HepG2 (cell line): Measurements from ENCODE around the gene TAPBP. TPM values are rescaled to one million over a fixed set of nuclear protein-coding genes. Genes with fewer than 3 reads are reported as not detected.

Source experiments
- AGO1 ChIP-seq: fragments of 200-400 bp; formaldehyde crosslinking; IDR thresholded peaks from 2 replicates; pipeline ENCODE4 v1.6.1; 2017; ENCODE audit warnings: mild to moderate bottlenecking, low read depth, low read length, moderate library complexity; ENCODE audit not compliant: poor library complexity, severe bottlenecking
- ARID4A ChIP-seq: sonication (generic); formaldehyde crosslinking; IDR thresholded peaks from 2 replicates; pipeline ENCODE4 v1.5.0; 2020; ENCODE audit warnings: mild to moderate bottlenecking, missing genetic modification reagents, borderline replicate concordance
- ATAD3A ChIP-seq: sonication (generic); formaldehyde crosslinking; IDR thresholded peaks from 2 replicates; pipeline ENCODE4 v1.4.0; 2020; ENCODE audit warnings: missing genetic modification reagents
- CREB1 ChIP-seq, 2 experiments: fragments of 450-650 bp in 1 of 2; IDR thresholded peaks; 2 replicates each; pipeline ENCODE4 v1.6.1; 2016 to 2017; ENCODE audit warnings: control low read depth in 1 of 2, mild to moderate bottlenecking in 1 of 2, missing compliant biosample characterization in 1 of 2, missing genetic modification characterization in 1 of 2
- ETV6 ChIP-seq: sonication (generic); formaldehyde crosslinking; conservative IDR thresholded peaks from 2 replicates; pipeline ENCODE4 v1.4.0; 2020; ENCODE audit warnings: missing genetic modification reagents
- KIAA2018 ChIP-seq: sonication (generic); formaldehyde crosslinking; IDR thresholded peaks from 2 replicates; pipeline ENCODE4 v1.5.0; 2020; ENCODE audit warnings: mild to moderate bottlenecking, missing genetic modification reagents, borderline replicate concordance
- ONECUT2 ChIP-seq: sonication (generic); formaldehyde crosslinking; IDR thresholded peaks from 2 replicates; pipeline ENCODE4 v1.4.0; 2020; ENCODE audit warnings: missing genetic modification reagents
- PHF8 ChIP-seq: sonication (generic); formaldehyde crosslinking; IDR thresholded peaks from 2 replicates; pipeline ENCODE4 v1.5.0; 2020; ENCODE audit warnings: missing genetic modification reagents
- SNAI1 ChIP-seq: sonication (generic); formaldehyde crosslinking; IDR thresholded peaks from 2 replicates; pipeline ENCODE4 v1.5.0; 2020; ENCODE audit warnings: mild to moderate bottlenecking, missing genetic modification reagents, borderline replicate concordance
- ZBTB26 ChIP-seq: IDR thresholded peaks from 2 replicates; pipeline ENCODE4 v1.6.1; 2016; ENCODE audit warnings: missing compliant biosample characterization, missing genetic modification reagents, borderline replicate concordance
- ZFP36 ChIP-seq: fragments of 150-350 bp; IDR thresholded peaks from 2 replicates; pipeline ENCODE4 v1.6.1; 2018; ENCODE audit warnings: borderline replicate concordance, low read length, low read depth; ENCODE audit not compliant: partially characterized antibody
- ZNF674 ChIP-seq: sonication (generic); formaldehyde crosslinking; IDR thresholded peaks from 2 replicates; pipeline ENCODE4 v1.5.0; 2020; ENCODE audit warnings: low read depth, mild to moderate bottlenecking, missing genetic modification reagents
- ZNF710 ChIP-seq: sonication (generic); formaldehyde crosslinking; IDR thresholded peaks from 2 replicates; pipeline ENCODE4 v1.5.0; 2020; ENCODE audit warnings: mild to moderate bottlenecking, missing genetic modification reagents, borderline replicate concordance
- polyA plus RNA-seq, 8 experiments: library from polyadenylated mRNA; depleted of rRNA in 3 of 8; stranded (reverse) in 7 of 8; unstranded in 1 of 8; fragments of >200 nt; fragmentation: Illumina TruSeq in 4 of 8; extraction: Trizol in 4 of 8; gene quantifications; 2 replicates each; pipeline versions ENCODE4 v1.2.1 to v1.2.3, GENCODE V29; 2011 to 2016; ENCODE audit warnings: low read depth in 4 of 8, missing spikeins in 1 of 8, mixed read lengths in 1 of 8; ENCODE audit not compliant: insufficient read depth in 1 of 8
- total RNA-seq, 5 experiments: library from RNA; depleted of rRNA; stranded (reverse); fragments of >200 nt; fragmentation: Illumina TruSeq; extraction: Trizol; gene quantifications; 2 replicates each; pipeline ENCODE4 v1.2.3, GENCODE V29; 2016; ENCODE audit warnings: low read depth in 1 of 5

The TAPBP gene
- total and polyA plus RNA-seq, 2 of the 13 experiments (the other 11 are each of a cell fraction or from before 2014, with no cell fraction given), result 27.4 to 32.3 TPM

- TF ChIP-seq KIAA2018 (no peak), ZNF710 (CRISPR knock-in tag) (no peak; the same call in 1 of the 2 replicates), ONECUT2 (CRISPR knock-in tag) (no peak), ARID4A (CRISPR knock-in tag) (no peak), CREB1 (IDR thresholded peaks at IDR 0.05) (no peak), CREB1 (CRISPR knock-in tag; IDR thresholded peaks at IDR 0.05) (0 out of 2 replicates have a peak, but pooled peaks have one; percentile 26), ZFP36 (no peak), AGO1 (no peak), ZBTB26 (CRISPR knock-in tag) (no peak), ETV6 (CRISPR knock-in tag) (no peak), ATAD3A (no peak), PHF8 (CRISPR knock-in tag) (no peak), ZNF674 (CRISPR knock-in tag) (no peak), SNAI1 (CRISPR knock-in tag) (no peak)
Measured at GRCh38 chr6:33314515-33314942, 651 bp upstream of the TAPBP start (continued).
